A204.1 (cell line): ENCODE results near the gene LINGO3.
"Not testable (repeated sequence)": the region's sequence is repeated elsewhere in the genome, so short reads cannot be mapped to it uniquely, and the experiment has no call there.

ENCODE experiments used
- FAIRE-seq: peaks from 2 replicates; lab custom pipeline; 2012; peaks lifted over from hg19 to GRCh38; lab: Jason Lieb, UNC

Gene LINGO3

GRCh38 chr19:2281265-2282061 is 26.5 kb downstream of the LINGO3 start:
- FAIRE-seq, result not testable (repeated sequence)

- FAIRE-seq, result no peak
These were observed 27.2 kb downstream of the LINGO3 start for GRCh38 chr19:2280633-2281264.

DNA sequence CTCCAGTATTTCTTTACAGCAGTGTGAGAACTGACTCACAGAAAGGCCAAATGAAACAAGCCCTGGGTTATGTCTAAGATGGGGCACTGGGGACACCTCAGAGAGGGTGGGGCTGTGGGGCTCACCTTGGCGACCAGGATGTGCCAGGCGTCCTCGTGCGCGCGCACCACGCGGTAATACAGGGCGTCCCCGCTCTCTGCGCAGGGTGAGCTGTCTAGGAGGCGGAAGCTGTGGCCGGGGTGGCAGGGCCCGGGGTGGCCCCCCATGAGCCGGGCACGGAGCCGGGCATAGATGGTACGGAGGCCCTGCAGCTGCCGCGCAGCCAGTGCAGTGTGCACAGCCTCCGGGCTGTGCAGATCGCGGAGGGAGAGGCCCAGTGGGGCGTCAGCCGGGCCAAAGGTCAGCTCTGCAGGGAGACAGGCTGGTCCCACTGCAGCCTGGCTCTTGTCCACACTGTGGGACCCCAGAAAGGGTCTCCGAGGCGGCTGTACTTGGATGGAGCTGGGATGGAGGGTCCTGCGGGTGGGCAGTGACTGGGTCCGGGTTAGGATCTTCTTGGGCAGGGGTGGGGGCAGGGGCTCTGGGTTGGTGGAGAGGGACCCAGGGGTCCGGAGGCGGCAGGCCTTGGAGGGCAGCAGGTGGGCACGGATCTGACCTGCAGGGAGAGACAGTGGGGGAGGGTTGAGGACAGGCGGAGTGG is 29.3 kb downstream of the LINGO3 start:
- FAIRE-seq, result no peak

DNA sequence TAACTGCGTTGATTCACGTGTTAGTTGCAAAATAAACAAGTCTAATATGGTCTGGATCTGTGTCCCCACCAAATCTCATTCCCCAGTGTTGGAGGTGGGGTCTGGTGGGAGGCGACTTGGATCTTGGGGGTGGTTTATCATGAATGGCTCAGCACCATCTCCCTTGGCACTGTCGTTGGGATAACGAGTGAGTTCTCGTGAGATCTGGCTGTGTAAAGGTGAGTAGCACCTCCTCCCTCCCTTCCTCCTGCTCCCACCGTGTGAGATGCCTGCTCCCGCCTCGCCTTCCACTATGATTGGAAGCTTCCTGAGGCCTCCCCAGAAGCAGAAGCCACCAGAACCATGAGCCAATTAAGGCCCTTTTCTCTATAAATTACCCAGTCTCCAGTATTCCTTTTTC is 30.8 kb downstream of the LINGO3 start:
- no peak for FAIRE-seq

DNA sequence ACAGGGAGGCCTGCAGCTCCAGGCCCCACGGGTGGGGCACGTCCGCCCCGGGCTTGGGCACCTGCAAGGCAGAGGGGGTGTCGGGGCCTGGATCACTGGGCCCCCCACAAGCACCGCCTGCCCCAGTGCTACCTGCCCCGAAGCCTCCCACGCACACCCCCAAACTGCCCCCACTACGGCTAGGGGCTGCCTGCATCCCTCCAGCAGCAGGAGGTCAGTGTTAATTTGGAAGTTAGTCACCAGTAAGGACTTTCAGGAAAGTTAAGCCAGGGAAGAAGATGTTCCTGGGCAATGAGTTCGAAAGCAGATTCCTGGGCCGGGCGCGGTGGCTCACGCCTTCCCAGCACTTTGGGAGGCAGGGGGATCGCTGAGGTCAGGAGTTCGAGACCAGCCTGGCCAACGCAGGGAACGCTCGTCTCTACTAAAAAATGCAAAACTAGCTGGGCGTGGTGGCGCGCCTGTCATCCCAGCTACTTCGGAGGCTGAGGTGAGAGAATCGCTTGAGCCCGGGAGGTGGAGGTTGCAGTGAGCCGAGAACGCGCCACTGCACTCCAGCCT is 31.4 kb downstream of the LINGO3 start:
- FAIRE-seq, result no peak

DNA sequence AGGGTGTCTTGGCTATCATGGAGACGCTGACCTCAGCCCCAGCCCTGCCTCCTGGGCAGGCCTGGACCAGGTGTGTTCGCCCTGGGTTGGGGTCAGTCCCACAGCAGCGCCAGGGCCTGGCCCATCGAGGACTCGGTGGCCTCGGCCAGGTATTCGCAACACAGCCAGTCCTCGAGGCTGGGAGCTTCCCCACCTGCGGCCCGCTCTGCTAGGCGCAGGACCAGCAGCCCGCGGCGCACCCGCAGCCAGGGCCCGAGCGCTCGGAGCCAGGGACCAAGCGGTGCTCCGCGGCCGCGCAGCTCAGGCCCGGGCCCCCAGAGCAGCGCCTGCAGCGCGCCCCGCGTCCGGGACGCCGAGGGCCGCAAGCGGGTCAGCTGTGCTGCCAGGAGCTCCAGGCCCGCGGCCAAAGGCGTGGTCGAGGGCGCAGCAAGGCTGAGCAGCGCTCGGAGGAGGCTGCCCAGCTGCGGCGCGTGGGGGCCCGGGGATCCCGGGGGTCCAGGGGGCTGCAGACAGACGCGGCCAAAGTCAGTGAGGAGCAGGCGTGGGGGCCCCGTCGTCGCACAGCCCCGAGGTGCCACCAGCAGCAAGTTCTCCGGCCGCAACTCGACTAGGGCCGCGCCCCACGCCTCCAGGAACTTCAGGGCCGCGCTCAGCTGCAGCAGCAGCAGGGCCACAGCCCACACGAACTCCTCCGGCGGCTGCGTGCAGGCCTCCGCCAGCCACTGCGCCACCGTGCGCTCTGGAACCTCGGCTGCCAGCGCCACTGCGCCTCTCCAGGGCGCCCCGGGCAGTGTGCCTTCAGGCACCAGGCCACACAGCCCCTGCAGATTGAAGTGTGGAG is 32.1 kb downstream of the LINGO3 start:
- FAIRE-seq, result no peak

DNA sequence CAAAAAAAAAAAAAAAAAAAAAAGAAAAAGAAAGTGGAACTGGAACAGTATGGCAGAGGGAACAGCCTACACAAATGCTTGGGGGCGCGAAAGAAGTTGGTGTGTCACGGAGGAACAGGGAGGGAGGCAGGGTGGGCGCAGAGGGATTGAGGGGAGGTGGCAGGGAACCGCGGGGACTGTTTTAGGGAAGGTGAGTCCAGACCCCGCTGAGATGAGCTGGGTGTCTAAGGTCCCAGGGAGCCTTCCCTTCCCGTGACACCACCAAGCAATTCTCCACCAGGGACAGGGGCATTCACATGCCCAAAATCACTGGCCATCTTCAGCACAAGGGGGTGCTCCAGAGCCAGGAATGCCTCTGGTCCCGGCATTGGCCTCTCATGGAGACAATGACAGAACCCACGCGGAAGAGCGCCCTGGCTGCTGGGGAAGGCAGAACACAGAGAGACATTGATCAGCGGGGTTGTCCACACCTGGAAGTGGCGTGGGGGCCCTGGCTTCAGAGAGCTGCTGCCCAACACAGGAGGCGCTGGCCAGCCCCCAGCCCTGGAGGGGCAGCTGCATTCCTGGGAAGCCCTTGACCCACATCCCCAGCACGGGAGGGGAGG is 32.9 kb downstream of the LINGO3 start:
- FAIRE-seq, result no peak

- FAIRE-seq, result no peak
These were observed 33.7 kb downstream of the LINGO3 start for GRCh38 chr19:2274185-2274711.

GRCh38 chr19:2273356-2274184 is 34.4 kb downstream of the LINGO3 start:
- FAIRE-seq, result no peak

DNA sequence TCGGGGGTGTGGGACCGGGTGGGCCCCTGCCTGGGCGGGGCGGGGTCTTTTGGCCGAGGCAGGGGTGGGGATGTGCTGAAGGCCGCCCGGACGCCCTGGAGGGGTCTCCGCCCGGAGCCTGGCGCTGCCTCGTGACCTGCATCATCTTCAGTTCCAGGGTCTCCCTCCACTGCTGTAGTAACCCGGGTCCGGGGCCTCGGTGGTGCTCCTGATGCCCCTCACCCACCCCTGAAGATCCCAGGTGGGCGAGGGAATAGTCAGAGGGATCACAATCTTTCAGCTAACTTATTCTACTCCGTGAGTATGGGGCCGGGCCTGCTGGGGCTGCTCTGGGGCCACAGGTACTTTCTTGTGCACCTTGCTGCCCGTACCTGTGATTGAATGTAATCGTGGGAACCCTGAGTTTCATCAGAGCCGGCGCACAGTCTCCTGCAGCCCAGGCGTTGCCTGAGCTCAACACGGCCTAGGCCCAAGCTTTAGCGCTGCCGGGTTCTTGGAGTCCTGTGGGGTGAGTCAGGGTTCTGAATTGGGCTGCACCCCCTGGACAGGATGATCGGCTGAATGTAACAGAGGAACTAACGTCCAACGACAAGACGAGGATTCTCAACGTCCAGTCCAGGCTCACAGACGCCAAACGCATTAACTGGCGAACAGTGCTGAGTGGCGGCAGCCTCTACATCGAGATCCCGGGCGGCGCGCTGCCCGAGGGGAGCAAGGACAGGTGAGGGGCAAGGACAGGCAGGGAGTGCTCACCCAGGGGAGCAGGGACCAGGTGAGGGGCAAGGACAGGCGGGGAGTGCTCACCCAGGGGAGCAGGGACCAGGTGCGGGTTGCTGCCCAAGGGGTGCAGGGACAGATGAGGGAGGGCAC is 36.5 kb downstream of the LINGO3 start:
- FAIRE-seq, result no peak

DNA sequence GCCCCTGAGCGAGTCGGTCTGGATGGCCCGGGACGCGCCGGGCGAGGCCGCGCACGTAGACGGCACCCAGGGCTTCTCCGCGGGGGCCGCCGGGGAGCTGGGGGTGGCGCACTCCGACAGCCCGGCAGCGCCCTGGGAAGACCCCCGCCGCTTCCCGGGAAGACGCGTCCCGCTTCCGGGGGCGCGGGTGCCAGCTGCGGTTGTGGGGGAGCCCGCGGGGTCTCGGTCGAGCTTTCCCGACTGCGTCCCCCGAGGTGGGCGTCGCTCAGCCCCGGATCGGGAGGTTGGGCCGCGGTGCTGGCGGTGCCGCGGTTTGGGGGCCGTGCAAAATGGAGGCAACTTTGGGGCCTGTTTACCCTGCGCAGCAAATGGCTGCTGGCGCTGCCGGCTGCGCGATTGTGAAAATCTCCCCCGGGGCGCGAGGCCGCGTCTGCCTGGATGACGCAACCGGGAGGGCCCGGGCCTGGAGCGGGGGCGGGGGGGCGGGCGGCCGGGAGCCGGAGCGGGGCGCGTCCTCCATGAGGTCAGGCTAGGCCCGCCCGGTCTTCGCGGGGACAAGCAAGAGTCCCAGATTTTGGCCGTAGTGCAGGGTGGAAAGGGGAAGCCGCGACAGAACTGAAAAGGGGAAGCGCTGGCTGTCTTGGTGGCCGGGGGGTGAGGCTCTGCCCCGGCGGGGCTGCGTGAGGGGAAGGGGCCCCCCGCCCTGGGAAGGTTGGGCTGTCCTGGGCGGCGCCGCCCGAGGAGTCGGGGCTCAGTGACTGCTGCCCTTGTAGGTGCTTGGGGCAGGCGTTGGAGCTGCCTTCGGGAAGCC is 37.3 kb downstream of the LINGO3 start:
- FAIRE-seq, result no peak

DNA sequence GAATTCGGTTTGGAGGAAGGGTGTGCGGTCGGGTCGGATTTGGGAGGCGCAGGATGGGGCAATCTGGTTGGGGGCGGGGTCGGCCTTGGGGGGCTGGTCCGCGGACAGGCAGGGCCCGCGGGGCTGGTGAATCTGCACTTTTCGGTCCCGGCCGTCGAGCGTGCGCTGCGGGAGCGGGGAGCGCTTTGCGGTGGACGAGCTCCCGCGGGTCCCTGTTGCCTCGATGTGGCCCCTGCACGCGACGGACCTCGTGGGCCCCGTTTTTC is 37.9 kb downstream of the LINGO3 start:
- FAIRE-seq, result no peak

DNA sequence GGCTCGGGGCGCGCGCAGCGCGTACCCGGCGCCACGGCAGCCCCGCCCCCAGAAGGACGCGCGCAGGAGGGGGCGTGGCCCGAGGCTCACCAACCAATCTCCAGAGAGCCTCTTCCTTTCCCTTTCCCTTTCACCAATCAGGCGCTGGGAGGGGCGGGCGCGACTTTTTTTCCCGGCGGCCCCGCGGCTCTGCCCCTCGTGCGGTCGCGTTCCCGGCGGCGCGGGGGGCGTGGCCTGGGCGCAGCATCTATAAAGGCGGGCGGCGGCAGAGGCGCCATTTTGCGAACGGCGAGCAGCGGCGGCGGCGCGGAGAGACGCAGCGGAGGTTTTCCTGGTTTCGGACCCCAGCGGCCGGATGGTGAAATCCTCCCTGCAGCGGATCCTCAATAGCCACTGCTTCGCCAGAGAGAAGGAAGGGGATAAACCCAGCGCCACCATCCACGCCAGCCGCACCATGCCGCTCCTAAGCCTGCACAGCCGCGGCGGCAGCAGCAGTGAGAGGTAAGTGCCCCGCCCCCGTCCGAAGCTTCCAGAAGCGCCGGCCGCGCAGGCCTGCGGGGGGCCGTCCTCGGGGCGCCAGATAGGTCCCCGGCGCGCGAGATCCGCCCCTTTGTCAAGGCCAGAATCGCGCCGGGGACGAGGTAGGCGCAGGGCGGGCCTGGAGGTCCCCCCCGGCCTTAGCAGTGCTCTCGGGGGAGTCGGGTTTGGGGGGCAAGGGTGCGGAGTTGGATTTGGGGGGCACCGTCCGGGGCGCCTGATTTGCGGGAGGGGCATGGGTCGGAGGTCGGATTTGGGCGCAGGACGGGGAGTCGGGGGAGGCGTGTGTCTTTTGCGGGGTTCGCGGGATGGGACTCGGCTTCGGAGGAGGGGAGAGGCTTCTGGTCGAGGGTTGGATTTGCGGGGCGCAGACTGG is 38.5 kb downstream of the LINGO3 start:
- FAIRE-seq, result no peak

GRCh38 chr19:2268861-2269243 is 39.1 kb downstream of the LINGO3 start:
- no peak for FAIRE-seq

- no peak for FAIRE-seq
These were observed 39.5 kb downstream of the LINGO3 start for GRCh38 chr19:2268480-2268830.

DNA sequence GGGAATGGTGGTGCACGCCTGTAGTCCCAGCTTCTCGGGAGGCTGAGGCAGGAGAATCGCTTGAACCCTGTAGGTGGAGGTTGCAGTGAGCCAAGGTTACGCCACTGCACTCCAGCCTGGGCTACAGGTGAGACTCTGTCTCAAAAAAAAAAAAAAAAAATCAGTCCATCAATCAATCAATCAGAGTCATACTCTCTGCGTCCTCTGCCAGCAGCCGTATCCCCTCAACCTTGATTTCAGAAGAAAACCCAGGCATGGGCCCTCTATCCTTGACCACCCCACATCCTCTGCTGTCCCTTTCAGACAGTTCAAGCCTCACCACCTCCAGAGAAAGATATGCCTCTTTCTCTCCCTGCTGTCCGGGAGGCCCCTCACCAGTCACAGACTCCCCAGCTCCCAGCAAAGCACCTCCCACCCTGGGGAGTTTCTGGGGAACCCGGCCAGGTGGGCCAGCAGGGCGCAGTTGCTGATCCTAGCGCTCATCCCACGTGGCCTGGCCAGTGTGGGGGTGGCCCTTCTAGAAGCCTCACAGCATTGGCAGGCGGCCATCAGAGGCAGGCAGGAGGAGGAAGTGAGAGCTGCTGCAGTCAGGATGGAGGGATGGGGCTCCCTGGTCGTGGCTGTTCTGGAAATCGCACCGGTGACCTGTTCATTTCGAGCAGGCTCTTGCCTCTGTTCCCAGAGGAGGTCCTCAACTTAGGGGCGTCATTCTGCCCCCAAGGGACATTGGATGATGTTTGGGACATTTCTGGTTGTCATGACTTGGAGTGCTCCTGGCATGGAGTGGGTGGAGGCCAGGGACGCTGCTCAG is 41.6 kb downstream of the LINGO3 start:
- FAIRE-seq, result no peak
